ENCODE measurements around the gene TRIM4.

Gene TRIM4

GRCh38 chr7:99898836-99899235, 20.5 kb downstream of the TRIM4 start:
- Histone ChIP-seq H3F3A (ENCODE audit: low read depth) (no peaks in the 10 kb centered on the region), H3K4me3 (ENCODE audit: low read length, poor library complexity, severe bottlenecking) (no peak overlapping the region), H3K9me2 (replicated peaks; ENCODE audit: low read depth, low read length) (no peaks in the 10 kb centered on the region), H3K9me3 (ENCODE audit: insufficient read depth, low read depth, low read length) (no peaks in the 10 kb centered on the region), H3K36me3 (ENCODE audit: insufficient read depth, low read length) (peaks cover 47% of the 10 kb centered on the region), H3K4me2 (ENCODE audit: low read depth, low read length, poor library complexity, severe bottlenecking) (no peak overlapping the region), H4K20me1 (ENCODE audit: insufficient read depth, low read length, poor library complexity, severe bottlenecking) (no peaks in the 10 kb centered on the region), H3K27me3 (ENCODE audit: insufficient read depth, low read length, poor library complexity, severe bottlenecking) (no peaks in the 10 kb centered on the region), H3K9ac (ENCODE audit: low read depth, low read length, poor library complexity, severe bottlenecking) (no peak overlapping the region), H2AFZ (ENCODE audit: low read length) (no peak overlapping the region), H3K4me1 (ENCODE audit: insufficient read depth, low read length, poor library complexity, severe bottlenecking) (no peaks in the 10 kb centered on the region), H3K79me2 (ENCODE audit: insufficient read depth, low read length) (no peaks in the 10 kb centered on the region)
- TF ChIP-seq EZH2phosphoT487 (IDR thresholded peaks at IDR 0.05; ENCODE audit: borderline replicate concordance), result no peak
- TF ChIP-seq CTCF (conservative IDR thresholded peaks at IDR 0.05; ENCODE audit: low read length), result no peak

- no peaks in the 10 kb centered on the region for H3K79me2 ChIP-seq (ENCODE audit: insufficient read depth, low read length)
- H3K36me3 ChIP-seq (ENCODE audit: insufficient read depth, low read length), result peaks cover 38% of the 10 kb centered on the region
- H3K9me3 ChIP-seq (ENCODE audit: insufficient read depth, low read depth, low read length), result no peaks in the 10 kb centered on the region
- TF ChIP-seq EZH2phosphoT487 (IDR thresholded peaks at IDR 0.05; ENCODE audit: borderline replicate concordance) (no peak), CTCF (conservative IDR thresholded peaks at IDR 0.05; ENCODE audit: low read length) (no peak)
- no peak overlapping the region for H3K9ac ChIP-seq (ENCODE audit: low read depth, low read length, poor library complexity, severe bottlenecking)
- no peak overlapping the region for H2AFZ ChIP-seq (ENCODE audit: low read length)
- H3K27me3 ChIP-seq (ENCODE audit: insufficient read depth, low read length, poor library complexity, severe bottlenecking), result no peaks in the 10 kb centered on the region
- H3K4me1 ChIP-seq (ENCODE audit: insufficient read depth, low read length, poor library complexity, severe bottlenecking), result no peaks in the 10 kb centered on the region
- no peaks in the 10 kb centered on the region for H4K20me1 ChIP-seq (ENCODE audit: insufficient read depth, low read length, poor library complexity, severe bottlenecking)
- H3K4me2 ChIP-seq (ENCODE audit: low read depth, low read length, poor library complexity, severe bottlenecking), result no peak overlapping the region
- no peaks in the 10 kb centered on the region for H3F3A ChIP-seq (ENCODE audit: low read depth)
- H3K9me2 ChIP-seq (replicated peaks; ENCODE audit: low read depth, low read length), result no peaks in the 10 kb centered on the region
- no peak overlapping the region for H3K4me3 ChIP-seq (ENCODE audit: low read length, poor library complexity, severe bottlenecking)
Measured at GRCh38 chr7:99898023-99898357, 21.3 kb downstream of the TRIM4 start.

GRCh38 chr7:99897322-99898022, 21.9 kb downstream of the TRIM4 start:
- Histone ChIP-seq H3F3A (ENCODE audit: low read depth) (no peaks in the 10 kb centered on the region), H3K9me2 (replicated peaks; ENCODE audit: low read depth, low read length) (no peaks in the 10 kb centered on the region), H3K4me2 (ENCODE audit: low read depth, low read length, poor library complexity, severe bottlenecking) (no peak overlapping the region), H3K79me2 (ENCODE audit: insufficient read depth, low read length) (no peaks in the 10 kb centered on the region), H3K4me1 (ENCODE audit: insufficient read depth, low read length, poor library complexity, severe bottlenecking) (no peaks in the 10 kb centered on the region), H3K27me3 (ENCODE audit: insufficient read depth, low read length, poor library complexity, severe bottlenecking) (no peaks in the 10 kb centered on the region), H2AFZ (ENCODE audit: low read length) (no peak overlapping the region), H3K36me3 (ENCODE audit: insufficient read depth, low read length) (peaks cover 34% of the 10 kb centered on the region; the same call in 1 of the 2 replicates), H4K20me1 (ENCODE audit: insufficient read depth, low read length, poor library complexity, severe bottlenecking) (no peaks in the 10 kb centered on the region), H3K9ac (ENCODE audit: low read depth, low read length, poor library complexity, severe bottlenecking) (no peak overlapping the region), H3K9me3 (ENCODE audit: insufficient read depth, low read depth, low read length) (no peaks in the 10 kb centered on the region), H3K4me3 (ENCODE audit: low read length, poor library complexity, severe bottlenecking) (no peak overlapping the region)
- TF ChIP-seq EZH2phosphoT487 (IDR thresholded peaks at IDR 0.05; ENCODE audit: borderline replicate concordance) (no peak), CTCF (conservative IDR thresholded peaks at IDR 0.05; ENCODE audit: low read length) (no peak)
